ENCODE data around the gene QPCT. TPM values are rescaled to one million over a fixed set of nuclear protein-coding genes. Genes with fewer than 3 reads are reported as not detected.

Gene QPCT
- total RNA-seq, 1 experiment from 2014 or later = not detected

DNA sequence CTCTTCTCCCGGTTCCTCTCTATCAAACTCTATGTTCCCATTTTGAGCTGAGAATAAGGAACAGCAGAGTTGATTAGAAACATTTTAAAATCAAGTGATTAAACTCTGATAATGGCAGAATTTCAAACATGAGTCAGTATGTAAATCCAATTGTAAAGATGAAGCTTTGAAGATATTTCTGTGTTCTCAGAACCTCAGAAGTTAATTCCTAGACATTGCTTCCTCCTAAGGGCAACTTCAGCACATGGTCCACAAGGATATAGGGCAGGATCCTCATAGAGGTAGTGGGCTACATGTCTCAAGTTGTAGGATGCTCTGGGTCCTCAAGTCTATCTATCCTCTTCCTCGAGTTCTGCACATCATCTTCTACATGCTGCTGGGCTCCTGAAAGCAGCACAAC is 46.3 kb downstream of the QPCT start:
- Histone ChIP-seq H3K79me2 (ENCODE audit: insufficient read depth, low read length) (no peaks in the 10 kb centered on the region), H3K14ac (ENCODE audit: insufficient read depth, low read length) (no peak overlapping the region), H3K9me3 (ENCODE audit: control insufficient read depth, low read depth, low read length) (no peaks in the 10 kb centered on the region), H3K9ac (ENCODE audit: extremely low read depth, insufficient read length, low read length) (no peak overlapping the region), H3K18ac (ENCODE audit: insufficient read length, low read depth, low read length) (no peak overlapping the region), H3K79me1 (ENCODE audit: insufficient read depth, low read depth, low read length, poor library complexity, severe bottlenecking) (no peaks in the 10 kb centered on the region), H3K23ac (ENCODE audit: insufficient read length, low read depth, low read length) (no peak overlapping the region), H2AFZ (ENCODE audit: low read length) (no peak overlapping the region), H2BK5ac (ENCODE audit: insufficient read length, low read length) (no peak overlapping the region), H4K5ac (ENCODE audit: insufficient read length, low read depth, low read length) (no peak overlapping the region), H3K23me2 (ENCODE audit: insufficient read length, low read depth, low read length, poor library complexity, severe bottlenecking) (no peaks in the 10 kb centered on the region), H4K20me1 (ENCODE audit: control insufficient read depth, insufficient read depth, insufficient read length) (no peaks in the 10 kb centered on the region), H3K56ac (ENCODE audit: insufficient read length, low read depth, low read length) (no peak overlapping the region), H3K4me2 (ENCODE audit: insufficient read depth, insufficient read length, low read length) (no peak overlapping the region), H3K27ac (ENCODE audit: insufficient read length, low read depth, low read length) (no peak overlapping the region), H2BK120ac (ENCODE audit: low read depth, low read length, poor library complexity, severe bottlenecking) (no peak overlapping the region), H4K8ac (replicated peaks; ENCODE audit: insufficient read length, low read depth, low read length) (no peak overlapping the region), H2AK5ac (ENCODE audit: insufficient read length, low read length) (no peak overlapping the region), H2BK20ac (ENCODE audit: low read depth, low read length, poor library complexity, severe bottlenecking) (no peak overlapping the region), H2BK12ac (ENCODE audit: insufficient read length, low read depth, low read length) (no peak overlapping the region), H4K91ac (ENCODE audit: insufficient read length, low read depth, low read length) (no peak overlapping the region), H3K27me3 (ENCODE audit: insufficient read depth, low read length) (no peaks in the 10 kb centered on the region), H3K4ac (ENCODE audit: low read depth, low read length) (no peak overlapping the region), H3K4me1 (ENCODE audit: insufficient read depth, low read length) (peaks cover 10% of the 10 kb centered on the region; the same call in 1 of the 2 replicates), H2BK15ac (ENCODE audit: low read depth, low read length) (no peak overlapping the region), H3T11ph (ENCODE audit: low read length) (no peak overlapping the region)
- no CpG with 5 or more reads among the region's 2 CpGs for WGBS (ENCODE audit: extremely low coverage, insufficient read length, low lambda C conversion rate)
- Mint-ChIP-seq H3K36me3 (ENCODE audit: insufficient read depth in 1 of 3, low read depth in 3 of 3) (peaks cover 0 to 2% (median 2%) of the 10 kb centered on the region in 3 experiments; a peak in 2 of 7 replicates), H3K9me3 (no peaks in the 10 kb centered on the region), H3K27me3 (ENCODE audit: low read depth) (no peaks in the 10 kb centered on the region), H3K4me1 (peaks cover 14 to 16% of the 10 kb centered on the region in 2 experiments), H3K4me3 (no peak overlapping the region), H3K27ac (no peak overlapping the region; a peak in 2 of 7 replicates)
- TF ChIP-seq, protein P1, sequence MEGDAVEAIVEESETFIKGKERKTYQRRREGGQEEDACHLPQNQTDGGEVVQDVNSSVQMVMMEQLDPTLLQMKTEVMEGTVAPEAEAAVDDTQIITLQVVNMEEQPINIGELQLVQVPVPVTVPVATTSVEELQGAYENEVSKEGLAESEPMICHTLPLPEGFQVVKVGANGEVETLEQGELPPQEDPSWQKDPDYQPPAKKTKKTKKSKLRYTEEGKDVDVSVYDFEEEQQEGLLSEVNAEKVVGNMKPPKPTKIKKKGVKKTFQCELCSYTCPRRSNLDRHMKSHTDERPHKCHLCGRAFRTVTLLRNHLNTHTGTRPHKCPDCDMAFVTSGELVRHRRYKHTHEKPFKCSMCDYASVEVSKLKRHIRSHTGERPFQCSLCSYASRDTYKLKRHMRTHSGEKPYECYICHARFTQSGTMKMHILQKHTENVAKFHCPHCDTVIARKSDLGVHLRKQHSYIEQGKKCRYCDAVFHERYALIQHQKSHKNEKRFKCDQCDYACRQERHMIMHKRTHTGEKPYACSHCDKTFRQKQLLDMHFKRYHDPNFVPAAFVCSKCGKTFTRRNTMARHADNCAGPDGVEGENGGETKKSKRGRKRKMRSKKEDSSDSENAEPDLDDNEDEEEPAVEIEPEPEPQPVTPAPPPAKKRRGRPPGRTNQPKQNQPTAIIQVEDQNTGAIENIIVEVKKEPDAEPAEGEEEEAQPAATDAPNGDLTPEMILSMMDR (conservative IDR thresholded peaks at IDR 0.05) = no peak
- DNase-seq = no peak

Data from H9 (cell line).